Loucy (cell line): ENCODE data around the gene JUP.

ENCODE experiments used
- H2AFZ ChIP-seq: fragments of 200-600 bp; sonication (generic); 2 replicates; pipeline ENCODE4 v1.6.0; 2016; ENCODE audit warnings: antibody characterized with exemption, mild to moderate bottlenecking, low read length, moderate library complexity
- H3F3A ChIP-seq: fragments of 200-600 bp; 2 replicates; pipeline ENCODE4 v1.6.0; 2016; ENCODE audit warnings: antibody characterized with exemption, low read depth, mild to moderate bottlenecking
- H3K27me3 ChIP-seq: fragments of 200-600 bp; sonication (generic); 2 replicates; pipeline ENCODE4 v1.6.1; 2014; ENCODE audit warnings: low read length, mild to moderate bottlenecking; ENCODE audit not compliant: insufficient read depth, poor library complexity, severe bottlenecking
- H3K36me3 ChIP-seq: fragments of 200-600 bp; sonication (generic); 2 replicates; pipeline ENCODE4 v1.6.1; 2016; ENCODE audit warnings: low read length; ENCODE audit not compliant: insufficient read depth
- H3K4me1 ChIP-seq: fragments of 200-600 bp; sonication (generic); 2 replicates; pipeline ENCODE4 v1.5.1; 2014; ENCODE audit warnings: low read length, mild to moderate bottlenecking; ENCODE audit not compliant: insufficient read depth, poor library complexity, severe bottlenecking
- H3K4me2 ChIP-seq: fragments of 200-600 bp; sonication (generic); 2 replicates; pipeline ENCODE4 v1.6.0; 2014; ENCODE audit warnings: antibody characterized with exemption, low read length, low read depth, mild to moderate bottlenecking; ENCODE audit not compliant: poor library complexity, severe bottlenecking
- H3K4me3 ChIP-seq: fragments of 200-600 bp; sonication (generic); 2 replicates; pipeline ENCODE4 v1.5.1; 2014; ENCODE audit warnings: low read length, mild to moderate bottlenecking, mixed read lengths; ENCODE audit not compliant: poor library complexity, severe bottlenecking
- H3K79me2 ChIP-seq: fragments of 200-600 bp; sonication (generic); 2 replicates; pipeline ENCODE4 v1.6.1; 2014; ENCODE audit warnings: low read length; ENCODE audit not compliant: insufficient read depth
- H3K9ac ChIP-seq: fragments of 200-600 bp; sonication (generic); 2 replicates; pipeline ENCODE4 v1.6.0; 2014; ENCODE audit warnings: mild to moderate bottlenecking, low read depth, low read length, moderate library complexity; ENCODE audit not compliant: poor library complexity, severe bottlenecking
- H3K9me2 ChIP-seq: fragments of 200-600 bp; sonication (generic); replicated peaks from 2 replicates; pipeline ENCODE4 v1.6.1; 2016; ENCODE audit warnings: low read depth, low read length, mixed read lengths
- H3K9me3 ChIP-seq: fragments of 200-600 bp; sonication (generic); 2 replicates; pipeline ENCODE4 v1.6.1; 2014; ENCODE audit warnings: mild to moderate bottlenecking, antibody characterized with exemption, low read length, low read depth; ENCODE audit not compliant: insufficient read depth
- H4K20me1 ChIP-seq: fragments of 200-600 bp; sonication (generic); 2 replicates; pipeline ENCODE4 v1.6.0; 2014; ENCODE audit warnings: antibody characterized with exemption, low read length, mild to moderate bottlenecking; ENCODE audit not compliant: insufficient read depth, poor library complexity, severe bottlenecking
- EZH2phosphoT487 ChIP-seq: fragments of 200-600 bp; IDR thresholded peaks from 2 replicates; pipeline ENCODE4 v1.6.1; 2018; ENCODE audit warnings: antibody characterized with exemption, mild to moderate bottlenecking, moderate library complexity, borderline replicate concordance
- TF ChIP-seq, protein P1 (sequence below): fragments of 200-600 bp; sonication (generic); conservative IDR thresholded peaks from 2 replicates; pipeline ENCODE4 v1.5.1; 2014; ENCODE audit warnings: mild to moderate bottlenecking, antibody characterized with exemption, low read length

Gene JUP

DNA sequence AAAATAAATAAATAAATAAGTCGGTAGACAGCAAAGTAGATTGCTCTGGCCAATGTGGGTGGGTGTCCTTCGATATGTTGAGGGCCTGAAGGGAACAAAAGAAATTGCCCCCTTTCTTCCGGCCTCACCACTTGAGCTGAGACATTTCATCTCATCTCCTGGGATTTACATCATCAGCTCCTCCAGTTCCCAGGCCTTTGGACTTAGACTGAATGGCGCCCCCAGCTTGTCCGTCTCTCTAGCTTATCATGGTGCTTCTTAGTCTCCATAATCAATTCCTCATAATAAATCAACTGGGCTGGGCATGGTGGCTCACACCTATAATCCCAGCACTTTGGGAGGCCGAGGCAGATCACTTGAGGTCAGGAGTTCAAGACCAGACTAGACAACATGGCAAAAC is 38.2 kb downstream of the JUP start:
- TF ChIP-seq EZH2phosphoT487, result no peak
- TF ChIP-seq, protein P1, sequence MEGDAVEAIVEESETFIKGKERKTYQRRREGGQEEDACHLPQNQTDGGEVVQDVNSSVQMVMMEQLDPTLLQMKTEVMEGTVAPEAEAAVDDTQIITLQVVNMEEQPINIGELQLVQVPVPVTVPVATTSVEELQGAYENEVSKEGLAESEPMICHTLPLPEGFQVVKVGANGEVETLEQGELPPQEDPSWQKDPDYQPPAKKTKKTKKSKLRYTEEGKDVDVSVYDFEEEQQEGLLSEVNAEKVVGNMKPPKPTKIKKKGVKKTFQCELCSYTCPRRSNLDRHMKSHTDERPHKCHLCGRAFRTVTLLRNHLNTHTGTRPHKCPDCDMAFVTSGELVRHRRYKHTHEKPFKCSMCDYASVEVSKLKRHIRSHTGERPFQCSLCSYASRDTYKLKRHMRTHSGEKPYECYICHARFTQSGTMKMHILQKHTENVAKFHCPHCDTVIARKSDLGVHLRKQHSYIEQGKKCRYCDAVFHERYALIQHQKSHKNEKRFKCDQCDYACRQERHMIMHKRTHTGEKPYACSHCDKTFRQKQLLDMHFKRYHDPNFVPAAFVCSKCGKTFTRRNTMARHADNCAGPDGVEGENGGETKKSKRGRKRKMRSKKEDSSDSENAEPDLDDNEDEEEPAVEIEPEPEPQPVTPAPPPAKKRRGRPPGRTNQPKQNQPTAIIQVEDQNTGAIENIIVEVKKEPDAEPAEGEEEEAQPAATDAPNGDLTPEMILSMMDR, result no peak
- no peaks in the 10 kb centered on the region for H3F3A ChIP-seq
- H3K9me3 ChIP-seq, result no peaks in the 10 kb centered on the region
- no peaks in the 10 kb centered on the region for H3K79me2 ChIP-seq
- H3K36me3 ChIP-seq, result no peaks in the 10 kb centered on the region; the same call in 1 of the 2 replicates
- H3K27me3 ChIP-seq, result no peaks in the 10 kb centered on the region
- no peak overlapping the region for H2AFZ ChIP-seq
- H3K4me3 ChIP-seq, result no peak overlapping the region
- H3K4me1 ChIP-seq, result no peaks in the 10 kb centered on the region
- no peaks in the 10 kb centered on the region for H3K9me2 ChIP-seq
- no peak overlapping the region for H3K9ac ChIP-seq
- H3K4me2 ChIP-seq, result no peak overlapping the region
- H4K20me1 ChIP-seq, result no peaks in the 10 kb centered on the region

DNA sequence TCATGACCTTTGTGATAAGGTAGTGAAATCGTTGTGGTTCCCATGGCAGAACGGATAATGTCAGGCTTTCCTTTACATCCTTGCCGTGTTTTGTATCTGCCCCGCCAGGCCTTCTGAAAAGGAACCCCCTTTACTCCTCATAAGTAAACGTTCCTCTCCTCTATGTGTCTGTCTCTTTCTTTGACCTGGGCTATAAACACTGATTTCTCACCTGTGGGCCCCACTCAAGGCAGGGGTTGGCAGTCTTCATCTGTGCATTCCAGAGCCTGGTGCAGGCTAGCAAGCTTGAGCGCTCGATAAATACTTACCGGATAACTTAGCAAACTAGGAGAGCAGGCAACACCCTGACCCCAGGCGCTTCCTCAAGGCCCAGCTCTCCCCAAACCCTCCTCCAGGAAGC is 44.8 kb downstream of the JUP start:
- H3K27me3 ChIP-seq, result no peaks in the 10 kb centered on the region
- no peak overlapping the region for H3K9ac ChIP-seq
- no peak overlapping the region for H3K4me2 ChIP-seq
- H2AFZ ChIP-seq, result no peak overlapping the region
- H3K4me3 ChIP-seq, result no peak overlapping the region
- H3K4me1 ChIP-seq, result peaks cover 4% of the 10 kb centered on the region
- no peaks in the 10 kb centered on the region for H3K36me3 ChIP-seq
- H3K79me2 ChIP-seq, result no peaks in the 10 kb centered on the region
- H3F3A ChIP-seq, result no peaks in the 10 kb centered on the region
- no peaks in the 10 kb centered on the region for H3K9me3 ChIP-seq
- H4K20me1 ChIP-seq, result no peaks in the 10 kb centered on the region
- H3K9me2 ChIP-seq, result no peaks in the 10 kb centered on the region
- TF ChIP-seq, protein P1, result no peak
- TF ChIP-seq EZH2phosphoT487, result no peak

DNA sequence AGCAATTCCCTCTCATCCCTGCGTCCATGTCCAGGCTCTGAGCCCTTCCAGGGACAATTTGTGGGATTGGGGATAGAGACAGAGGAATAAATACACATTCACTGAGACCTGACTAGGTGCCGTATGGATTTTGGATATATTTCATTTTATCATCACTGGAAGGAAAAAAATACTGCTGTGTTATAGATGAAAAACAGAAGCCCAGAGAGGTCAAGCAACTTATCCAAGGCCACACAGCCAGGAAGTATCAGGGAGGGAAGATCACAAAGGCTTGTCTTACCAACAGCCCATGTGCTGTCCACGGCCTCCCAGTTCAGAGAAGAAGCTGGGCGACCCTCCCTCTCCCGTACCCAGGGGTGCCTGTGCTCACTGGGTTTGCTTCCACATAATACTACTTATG is 46.0 kb downstream of the JUP start:
- no peaks in the 10 kb centered on the region for H3K27me3 ChIP-seq
- H3K9me2 ChIP-seq, result no peaks in the 10 kb centered on the region
- H3K79me2 ChIP-seq, result no peaks in the 10 kb centered on the region
- H3K4me2 ChIP-seq, result no peak overlapping the region
- no peak overlapping the region for H2AFZ ChIP-seq
- H3K9ac ChIP-seq, result no peak overlapping the region
- no peaks in the 10 kb centered on the region for H3F3A ChIP-seq
- no peaks in the 10 kb centered on the region for H3K36me3 ChIP-seq
- no peaks in the 10 kb centered on the region for H4K20me1 ChIP-seq
- H3K4me1 ChIP-seq, result peaks cover 4% of the 10 kb centered on the region
- H3K9me3 ChIP-seq, result no peaks in the 10 kb centered on the region
- no peak overlapping the region for H3K4me3 ChIP-seq
- no peak for TF ChIP-seq EZH2phosphoT487
- TF ChIP-seq, protein P1, result no peak
